Heart right ventricle (tissue), 16 donors: Measurements from ENCODE around the gene MYO18B. TPM values are rescaled to one million over a fixed set of nuclear protein-coding genes. Genes with fewer than 3 reads are reported as not detected.
A peak's percentile ranks its signal among the peaks of the same experiment; 100 is the strongest.

ENCODE experiments used
- ATAC-seq, 8 donors: fragments of 200-7000 bp; cut with Tn5 transposase; one replicate each; pipeline ENCODE4 v1.9.1; 2020; ENCODE audit warnings: mild to moderate bottlenecking in 8 of 8, moderate library complexity in 8 of 8, moderate number of reproducible peaks in 1 of 8
- DNase-seq, 2 donors: peaks; one replicate each; pipeline ENCODE4 v3.0.0-alpha.2; 2020
- H3K27ac ChIP-seq, 10 donors: fragments of 200-600 bp; sonication (generic) in 2 of 10; one replicate each; pipeline versions ENCODE4 v1.5.0 to v1.8.0; 2020 to 2022; ENCODE audit warnings: mild to moderate bottlenecking in 3 of 10
- H3K27me3 ChIP-seq, 7 donors: fragments of 200-600 bp; one replicate each; pipeline ENCODE4 v1.8.0; 2021 to 2022; ENCODE audit warnings: mild to moderate bottlenecking in 2 of 7
- H3K36me3 ChIP-seq, 9 donors: fragments of 200-600 bp; sonication (generic) in 1 of 9; one replicate each; pipeline versions ENCODE4 v1.5.0 to v1.8.0; 2020 to 2022; ENCODE audit warnings: mild to moderate bottlenecking in 2 of 9
- H3K4me1 ChIP-seq, 9 donors: fragments of 200-600 bp; sonication (generic) in 1 of 9; one replicate each; pipeline versions ENCODE4 v1.5.0 to v1.8.0; 2020 to 2022; ENCODE audit warnings: mild to moderate bottlenecking in 4 of 9
- H3K4me3 ChIP-seq, 10 donors: fragments of 200-600 bp; sonication (generic) in 2 of 10; one replicate each; pipeline versions ENCODE4 v1.5.0 to v1.8.0; 2020 to 2022; ENCODE audit warnings: mild to moderate bottlenecking in 7 of 10, moderate library complexity in 2 of 10
- H3K9me3 ChIP-seq, 11 donors: fragments of 200-600 bp in 10 of 11; sonication (generic) in 2 of 11; one replicate each; pipeline versions ENCODE4 v1.5.0 to v1.8.0; 2013 to 2022; ENCODE audit warnings: mild to moderate bottlenecking in 2 of 11, control low read depth in 1 of 11, moderate library complexity in 1 of 11
- WGBS, 2 donors: extraction: QIAGEN DNeasy Blood & Tissue Kit; methylation state at CpG; one replicate each; pipeline ENCODE4 v1.1.7; 2013; ENCODE audit warnings: inconsistent platforms in 1 of 2; 5-methylcytosine and 5-hydroxymethylcytosine counted together
- intact Hi-C, 10 donors: fragments of 100-400 bp; cut with DNase I; formaldehyde crosslinking; loops; one replicate each; pipeline versions ENCODE4 v1.11.1 to v1.14.2; 2022
- polyA plus RNA-seq, 2 donors: library from polyadenylated mRNA; stranded (reverse); fragments of 200-250 nt; gene quantifications; one replicate each; pipeline ENCODE4 v1.2.3, GENCODE V29; 2013
- total RNA-seq, 10 donors: library from RNA; stranded (reverse); fragmentation: NEBNext Ultra II Directional in 3 of 10; extraction: Animal tissue kit (Norgen Biotek cat#: 25700) in 3 of 10; gene quantifications; one replicate each; pipeline versions ENCODE4 v1.2.1 to v1.2.4, GENCODE V29; 2021 to 2023
- TF ChIP-seq, protein P1 (sequence below), 9 donors: fragments of 200-600 bp; sonication (generic) in 2 of 9; IDR thresholded peaks; one replicate each; pipeline versions ENCODE4 v1.5.0 to v1.8.0; 2021 to 2022; ENCODE audit warnings: antibody characterized with exemption in 9 of 9, mild to moderate bottlenecking in 5 of 9, moderate library complexity in 1 of 9
- donor health status: Arrhythmogenic right ventricular cardiomyopathy.
- donor health status: ischemic (EF 13 %, LVEDD 7.1; RV severe dilation, severe dysfunction).
- donor health status: healthy with polysubstance abuse.
- donor health status: DM: no; HTN: yes; CAD: no.
- donor health status: DM: no; HTN: no; CAD: no.
- donor health status: ischemic (EF 25% LVEDD 6.9; RV normal size, moderate dysfunction).
- donor health status: ischemic (EF 25% LVEDD 5.7; RV mildly dilated, moderate dysfunction).
- donor health status: healthy.
- donor health status: DM: yes; HTN: yes; CAD: no.
- donor health status: Ischemic cardiomyopathy.
- donor health status: ischemic (EF 35%, LVEDD 5.7; RV mildly dilated, moderate dysfunction).
- donor health status: nonischemic (EF 11% LVEDD 7.7; RV severe dilation, severe dysfunction).
- donor health status: DM: yes; HTN: yes; CAD: no.
- donor health status: PGD.
- donor health status: ischemic (EF 29% LVEDD 5.4; RV normal size, mild dysfunction).
- donor health status: nonischemic (EF 23%, LVEDD 6.1; RV moderate dilation, normal function).

The MYO18B gene
- total and polyA plus RNA-seq, 12 donors, result 111 to 407 (median 210) TPM

DNA sequence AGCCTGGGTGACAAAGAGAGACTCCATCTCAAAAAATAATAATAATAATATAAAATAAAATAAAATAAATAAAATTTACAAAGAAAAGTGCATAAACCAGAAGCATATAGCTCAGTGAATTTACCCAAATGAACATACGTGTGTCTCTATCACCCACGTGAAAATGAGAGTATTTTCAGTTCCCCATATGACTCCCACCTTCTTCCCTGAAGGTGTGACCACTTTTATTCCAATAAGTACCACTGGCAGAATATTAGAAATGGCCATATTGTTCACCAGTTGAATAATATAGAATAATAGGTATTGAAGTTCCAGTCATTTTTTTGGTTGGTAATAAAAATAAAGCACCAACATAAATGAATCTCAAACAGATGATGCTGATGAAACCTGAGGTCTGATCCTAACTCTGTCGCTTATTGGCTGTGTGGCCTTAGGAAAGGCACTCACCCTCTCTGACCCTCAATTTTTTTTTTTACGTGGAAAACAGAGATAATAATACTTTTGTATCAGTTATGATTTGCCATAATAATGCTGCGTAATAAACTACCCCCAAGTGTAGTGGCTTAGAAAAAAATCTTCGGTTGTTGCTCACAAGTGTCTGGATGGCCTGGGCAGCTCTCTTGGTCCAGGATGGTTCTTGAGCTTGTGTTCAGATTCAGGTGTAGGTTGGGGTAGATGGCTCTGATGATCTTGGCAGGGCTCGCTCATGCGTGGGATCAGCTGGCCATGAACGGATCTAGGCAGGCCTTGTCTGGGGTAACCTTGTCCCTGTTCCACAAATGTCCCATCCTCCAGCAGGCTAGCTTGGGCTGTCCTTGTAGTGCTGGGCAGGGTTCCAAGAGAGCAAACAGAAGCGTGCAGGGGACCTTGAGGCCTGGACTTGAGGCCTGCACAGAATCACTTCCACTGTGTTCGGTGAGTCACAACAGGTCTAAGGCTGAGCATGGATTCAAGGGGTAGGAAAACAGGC lies 88.1 kb downstream of the MYO18B start:
- peaks cover 0 to 96% (median 7%) of the 10 kb centered on the region in 9 donors for H3K36me3 ChIP-seq
- DNase-seq (peak in 1 of 2 donors; percentile 31), ATAC-seq (peak in 5 of 8 donors; percentile 37 to 69 (median 62))
- WGBS, 2 donors, result 80 to 84% methylated on average over 11 of the region's 11 CpGs
- TF ChIP-seq, protein P1, sequence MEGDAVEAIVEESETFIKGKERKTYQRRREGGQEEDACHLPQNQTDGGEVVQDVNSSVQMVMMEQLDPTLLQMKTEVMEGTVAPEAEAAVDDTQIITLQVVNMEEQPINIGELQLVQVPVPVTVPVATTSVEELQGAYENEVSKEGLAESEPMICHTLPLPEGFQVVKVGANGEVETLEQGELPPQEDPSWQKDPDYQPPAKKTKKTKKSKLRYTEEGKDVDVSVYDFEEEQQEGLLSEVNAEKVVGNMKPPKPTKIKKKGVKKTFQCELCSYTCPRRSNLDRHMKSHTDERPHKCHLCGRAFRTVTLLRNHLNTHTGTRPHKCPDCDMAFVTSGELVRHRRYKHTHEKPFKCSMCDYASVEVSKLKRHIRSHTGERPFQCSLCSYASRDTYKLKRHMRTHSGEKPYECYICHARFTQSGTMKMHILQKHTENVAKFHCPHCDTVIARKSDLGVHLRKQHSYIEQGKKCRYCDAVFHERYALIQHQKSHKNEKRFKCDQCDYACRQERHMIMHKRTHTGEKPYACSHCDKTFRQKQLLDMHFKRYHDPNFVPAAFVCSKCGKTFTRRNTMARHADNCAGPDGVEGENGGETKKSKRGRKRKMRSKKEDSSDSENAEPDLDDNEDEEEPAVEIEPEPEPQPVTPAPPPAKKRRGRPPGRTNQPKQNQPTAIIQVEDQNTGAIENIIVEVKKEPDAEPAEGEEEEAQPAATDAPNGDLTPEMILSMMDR (IDR thresholded peaks at IDR 0.05), result no peak
- H3K27ac ChIP-seq, result peak overlapping the region in 2 of 10 donors; percentile 7 to 9
- intact Hi-C loops, result no loop called here
- H3K4me1 ChIP-seq, result peaks cover 0 to 24% (median 4%) of the 10 kb centered on the region in 9 donors
- peaks cover 0 to under 1% (median 0%) of the 10 kb centered on the region in 7 donors for H3K27me3 ChIP-seq
- H3K9me3 ChIP-seq, result peaks cover 0 to 11% (median 0%) of the 10 kb centered on the region in 11 donors
- no peak overlapping the region for H3K4me3 ChIP-seq

DNA sequence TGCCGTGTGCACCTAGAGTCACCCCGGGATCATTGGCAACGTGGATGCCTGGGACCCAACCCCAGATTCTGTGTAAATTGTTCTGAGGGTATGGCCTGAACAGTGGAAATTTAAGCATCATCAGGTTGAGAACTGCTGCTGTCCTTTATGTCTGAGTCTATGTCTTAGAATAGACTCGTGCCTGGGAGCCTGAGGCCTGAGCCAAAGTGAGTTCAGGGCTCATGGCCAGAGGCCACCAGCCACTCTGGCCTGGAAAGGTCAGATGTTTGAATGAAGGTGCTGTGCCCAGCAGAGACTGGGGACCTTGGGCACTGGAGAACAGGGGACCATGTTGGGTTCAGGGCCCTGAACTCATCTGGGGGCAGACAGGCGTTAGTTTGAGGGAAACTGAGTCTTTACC lies 91.1 kb downstream of the MYO18B start:
- TF ChIP-seq, protein P1 (IDR thresholded peaks at IDR 0.05), result no peak
- DNase-seq (peak; percentile 30 to 35), ATAC-seq (peak; percentile 32 to 92 (median 80))
- Histone ChIP-seq H3K4me3 (no peak overlapping the region), H3K36me3 (peaks cover 0 to 89% (median 12%) of the 10 kb centered on the region in 9 donors), H3K9me3 (peaks cover 0 to 11% (median 0%) of the 10 kb centered on the region in 11 donors), H3K27me3 (peaks cover 0 to 3% (median 0%) of the 10 kb centered on the region in 7 donors), H3K4me1 (peaks cover 0 to 34% (median 4%) of the 10 kb centered on the region in 9 donors), H3K27ac (peak overlapping the region in 6 of 10 donors; percentile 29 to 71 (median 47))
- 65 to 71% methylated on average over 5 of the region's 5 CpGs for WGBS, 2 donors
- intact Hi-C loops, result no loop called here

DNA sequence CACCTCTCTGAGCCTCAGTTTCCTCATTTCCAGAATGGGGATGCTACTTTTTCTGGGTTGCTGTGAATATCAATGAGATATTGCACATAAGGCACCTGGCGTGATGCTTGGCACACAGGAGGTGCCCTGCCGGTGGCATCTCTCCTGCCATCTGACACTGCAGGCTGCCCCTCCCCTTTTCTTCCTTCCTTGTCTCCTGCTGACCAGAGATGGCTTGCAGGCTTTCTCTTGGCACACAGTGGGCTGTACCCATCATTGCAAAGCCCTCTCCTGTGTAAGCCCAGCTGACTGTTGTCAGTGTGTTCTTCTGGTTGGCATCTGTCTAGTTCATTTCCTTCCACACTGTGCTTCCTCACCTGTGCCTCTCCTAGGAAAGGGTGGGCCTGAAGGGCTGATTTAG lies 91.7 kb downstream of the MYO18B start:
- H3K4me3 ChIP-seq, result no peak overlapping the region
- peaks cover 0 to 11% (median 0%) of the 10 kb centered on the region in 11 donors for H3K9me3 ChIP-seq
- peaks cover 0 to 3% (median 0%) of the 10 kb centered on the region in 7 donors for H3K27me3 ChIP-seq
- peaks cover 0 to 34% (median 4%) of the 10 kb centered on the region in 9 donors for H3K4me1 ChIP-seq
- H3K27ac ChIP-seq, result peak overlapping the region in 4 of 10 donors; percentile 37 to 71 (median 48)
- ATAC-seq (peak in 1 of 8 donors; percentile 4), DNase-seq (no peak)
- intact Hi-C loops, result no loop called here
- peaks cover 0 to 88% (median 12%) of the 10 kb centered on the region in 9 donors for H3K36me3 ChIP-seq
- TF ChIP-seq, protein P1 (IDR thresholded peaks at IDR 0.05), result no peak
- 82% methylated on average over 2 of the region's 2 CpGs for WGBS, 2 donors

DNA sequence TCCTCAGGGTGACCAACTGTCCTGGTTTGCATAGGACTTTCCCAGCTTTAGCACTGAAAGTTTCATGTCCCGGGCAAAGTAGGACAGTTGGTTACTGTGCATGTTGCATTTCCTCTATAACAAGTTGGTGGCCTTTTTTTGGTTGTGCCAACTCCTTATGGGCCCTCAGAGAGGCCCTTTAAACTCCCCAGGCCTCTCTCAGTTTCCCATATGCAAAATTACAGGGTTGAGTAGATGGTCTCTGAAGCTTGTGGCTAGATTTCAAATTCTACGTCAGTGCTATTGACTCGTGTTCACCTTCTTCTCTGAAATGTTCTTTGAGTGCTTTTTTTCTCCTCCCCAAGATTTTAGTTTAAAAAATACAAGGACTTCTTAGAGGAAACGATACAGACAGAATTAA lies 92.5 kb downstream of the MYO18B start:
- intact Hi-C loops, result no loop called here
- Histone ChIP-seq H3K36me3 (peaks cover 0 to 80% (median 12%) of the 10 kb centered on the region in 9 donors), H3K27ac (no peak overlapping the region), H3K4me1 (peaks cover 0 to 41% (median 4%) of the 10 kb centered on the region in 9 donors), H3K4me3 (no peak overlapping the region), H3K9me3 (peaks cover 0 to 11% (median 0%) of the 10 kb centered on the region in 11 donors), H3K27me3 (peaks cover 0 to 3% (median 0%) of the 10 kb centered on the region in 7 donors)
- ATAC-seq, result no peak
- WGBS, 2 donors, result 81 to 89% methylated on average over 4 of the region's 4 CpGs
- TF ChIP-seq, protein P1 (IDR thresholded peaks at IDR 0.05), result no peak
- no peak for DNase-seq
